HG02642 (cell line): ENCODE results near the gene FBLN2.
"Not testable (repeated sequence)": the region's sequence is repeated elsewhere in the genome, so short reads cannot be mapped to it uniquely, and the experiment has no call there.

Experiments
- ATAC-seq: cut with Tn5 transposase; IDR thresholded peaks from one replicate; pipeline ENCODE4 v1.9.1; 2021; ENCODE audit warnings: mild to moderate bottlenecking; ENCODE audit not compliant: unreplicated experiment, poor library complexity

The FBLN2 gene

DNA sequence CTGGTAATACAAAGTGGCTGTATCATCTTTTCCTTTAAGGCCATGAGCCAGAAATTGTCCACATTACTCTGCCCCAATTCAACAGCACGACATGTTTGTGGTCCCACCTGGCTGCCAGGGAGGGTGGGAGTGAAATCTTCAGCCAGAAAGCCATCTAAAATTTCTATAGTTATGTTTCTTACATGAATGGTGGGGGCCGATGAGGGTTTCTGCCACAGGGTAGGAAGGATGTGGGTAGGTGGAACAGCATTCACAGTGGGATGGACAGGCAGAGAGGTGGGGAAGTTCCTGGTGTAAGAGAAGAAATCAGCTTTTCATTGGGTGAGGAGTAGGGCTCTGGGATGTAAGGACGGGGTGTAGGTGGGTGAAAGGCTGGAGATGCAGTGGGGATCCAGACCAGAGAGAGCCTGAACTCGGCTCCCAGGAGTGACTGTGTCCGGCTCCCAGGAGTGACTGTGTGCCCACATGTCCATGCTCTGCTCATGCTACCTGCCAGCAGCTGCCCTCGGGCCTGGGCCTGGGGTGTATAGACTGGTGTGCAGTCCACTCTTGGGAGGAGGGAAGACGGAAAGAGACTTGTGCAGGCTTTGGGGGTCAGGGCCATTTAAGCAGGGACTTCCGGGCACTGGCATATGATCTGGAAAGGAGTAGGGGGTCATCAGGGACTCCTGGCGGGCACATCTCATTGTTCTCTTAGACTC, 3.8 kb upstream of the FBLN2 start:
- ATAC-seq, result no peak

DNA sequence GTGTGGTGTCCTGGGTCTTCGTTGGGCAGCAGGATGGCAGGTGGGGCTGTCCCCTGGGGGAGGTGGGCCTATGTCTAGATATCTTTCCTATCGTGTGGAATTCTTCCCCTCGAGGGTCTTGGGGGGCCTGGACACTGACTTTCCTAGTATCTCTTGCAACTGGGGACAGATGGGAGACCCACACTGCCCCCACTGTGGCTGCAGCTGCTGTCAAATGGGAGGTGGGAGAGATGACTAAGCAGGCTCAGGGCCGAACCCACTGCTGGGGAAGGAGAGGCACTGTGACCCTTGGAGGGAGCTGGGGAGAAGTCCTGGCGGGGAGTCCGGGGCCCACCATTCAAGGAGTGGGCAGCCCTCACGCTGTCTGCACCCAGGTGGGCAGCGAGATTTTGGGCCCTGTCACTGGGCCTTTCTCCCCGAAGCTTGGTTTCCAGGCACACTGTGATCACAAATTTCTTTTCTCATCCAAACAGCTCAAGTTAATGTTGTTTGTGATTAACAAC, 2.9 kb upstream of the FBLN2 start:
- no peak for ATAC-seq

DNA sequence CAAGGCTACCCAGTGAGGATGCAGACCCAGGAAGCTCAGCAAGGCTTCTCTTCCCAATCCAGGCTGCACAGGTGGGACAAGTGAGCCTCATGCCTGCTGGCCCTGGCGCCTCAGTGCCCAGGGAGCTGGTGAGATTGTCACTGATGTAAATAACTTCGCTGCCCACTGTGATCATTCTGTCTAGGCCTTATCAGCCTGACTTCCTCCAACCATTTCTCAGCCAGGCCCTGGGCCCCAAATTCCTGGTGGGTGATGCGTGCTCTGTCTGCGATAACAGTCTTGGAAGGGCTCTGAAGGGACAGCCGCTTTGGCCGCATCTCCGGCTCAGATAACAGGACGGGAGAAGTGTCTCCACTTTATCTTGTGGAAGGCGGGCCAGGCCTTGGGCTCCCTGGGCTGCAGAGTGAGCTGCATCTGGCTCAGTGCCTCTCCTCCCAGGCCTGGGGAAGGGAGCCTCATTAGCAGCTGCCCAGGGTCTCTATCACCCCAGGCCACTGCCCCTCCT, 2.2 kb upstream of the FBLN2 start:
- ATAC-seq, result no peak

DNA sequence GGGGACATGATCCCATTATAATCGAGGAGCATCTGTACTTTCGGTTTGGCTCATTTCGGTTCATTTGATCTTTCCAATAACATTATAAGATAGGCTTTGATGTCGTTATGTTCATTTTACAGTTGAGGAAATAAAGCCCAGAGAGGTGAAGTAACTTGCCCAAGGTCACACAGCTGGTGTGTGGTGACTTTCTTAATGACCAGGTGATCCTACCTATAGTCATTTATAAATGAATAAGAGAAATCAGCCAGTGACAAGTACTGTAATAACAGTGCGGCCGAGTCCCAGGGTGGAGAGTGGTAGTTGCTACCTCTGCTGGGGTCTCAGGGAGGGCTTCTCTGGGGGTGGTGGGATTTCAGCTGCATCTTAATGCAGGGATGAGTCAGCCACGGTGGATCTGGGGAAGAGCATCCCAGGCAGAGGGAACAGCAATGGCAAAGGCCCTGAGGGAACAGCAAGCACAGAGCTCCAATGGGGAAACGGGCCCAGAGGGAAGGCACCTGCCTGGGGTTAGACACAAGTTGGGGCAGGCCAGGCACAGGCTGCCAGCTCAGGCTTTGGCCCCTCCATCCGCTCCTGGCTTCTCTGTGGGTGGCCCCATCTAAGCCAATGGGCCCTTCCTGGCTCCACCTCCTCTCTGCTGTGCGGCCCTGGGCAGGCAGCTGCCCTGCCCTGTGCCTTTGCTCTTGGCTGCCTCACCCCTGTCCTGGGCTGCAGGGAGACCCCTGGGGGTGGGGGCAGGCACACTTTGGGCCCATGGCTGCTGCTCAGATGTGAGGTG, 1.1 kb upstream of the FBLN2 start:
- ATAC-seq, result no peak

DNA sequence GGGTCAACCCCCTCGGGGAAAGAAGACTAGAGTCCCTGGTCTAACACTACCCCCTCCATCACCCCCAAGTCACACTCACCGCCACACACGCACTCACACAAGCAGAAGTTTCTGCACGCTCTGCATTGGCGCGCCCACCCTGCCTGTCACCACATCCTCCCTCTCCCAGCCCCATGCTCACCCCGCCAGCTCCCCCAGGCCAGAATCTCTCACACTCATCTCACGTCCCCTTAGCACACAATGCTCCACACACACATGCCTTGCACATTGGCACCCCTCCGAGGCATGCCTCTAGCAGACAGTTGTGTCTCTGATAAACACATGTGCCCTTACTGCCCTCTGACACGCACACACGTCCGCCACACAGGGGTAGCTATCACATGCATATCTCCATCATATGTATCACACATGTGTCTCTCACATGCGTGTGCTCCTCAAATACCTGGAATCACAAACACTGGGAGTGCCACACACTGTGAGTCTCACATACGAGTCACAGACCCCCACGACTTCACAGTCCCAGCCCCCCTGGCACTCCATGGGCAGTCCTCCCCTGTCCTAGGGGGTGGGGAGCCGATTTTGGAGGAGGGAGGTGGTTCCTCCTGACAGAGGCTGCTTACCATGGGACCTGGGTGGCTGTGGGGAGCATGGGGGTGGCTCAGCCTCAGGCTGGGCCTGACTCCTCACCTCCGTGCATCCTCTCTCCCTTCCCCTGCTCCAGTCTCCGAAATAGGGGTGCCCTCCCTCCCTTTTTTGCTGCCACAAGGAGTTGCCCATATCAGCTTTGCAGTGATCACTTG, 898 bp downstream of the FBLN2 start:
- no peak for ATAC-seq

DNA sequence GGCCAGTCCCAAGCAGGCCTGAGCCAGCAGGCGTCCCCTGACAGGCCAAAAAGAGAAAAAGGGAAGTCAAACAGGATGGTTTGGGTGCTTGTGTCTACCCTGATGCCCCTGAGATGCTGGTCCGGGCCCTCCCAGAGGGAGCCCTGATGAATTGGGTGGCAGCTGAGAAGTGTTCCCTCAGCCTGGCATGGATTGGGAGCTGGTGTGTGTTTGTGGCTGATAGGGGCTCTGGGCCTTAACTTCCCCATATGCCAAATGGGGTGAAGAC, 1.4 kb downstream of the FBLN2 start:
- ATAC-seq, result no peak

DNA sequence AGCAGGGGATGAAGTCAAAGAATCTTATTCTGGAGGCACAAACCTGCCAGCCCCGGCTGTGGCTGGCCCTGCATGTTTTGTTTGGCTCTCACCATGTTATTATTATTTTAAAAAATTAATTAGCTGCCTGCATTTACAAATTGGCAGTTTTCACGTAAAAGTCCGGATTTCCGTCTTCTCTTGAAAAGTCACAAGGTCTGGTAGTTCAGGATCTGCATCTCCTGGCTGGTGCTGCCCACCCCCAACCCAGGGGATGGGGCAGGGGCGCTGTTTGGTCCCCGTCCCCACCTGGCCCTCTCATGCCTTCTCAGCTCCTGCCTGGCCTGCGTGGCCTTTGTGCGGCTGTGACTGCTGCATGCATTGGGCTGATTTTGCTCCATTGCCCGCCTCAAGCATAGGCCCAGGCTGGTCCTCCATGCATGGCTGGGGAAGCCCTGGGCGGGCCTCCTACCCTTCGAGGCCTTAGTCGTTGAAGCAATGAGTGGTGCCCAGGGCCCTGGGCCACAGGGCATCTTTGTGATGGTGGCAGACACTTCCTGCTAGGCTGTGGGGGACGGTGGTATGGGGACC, 2.0 kb downstream of the FBLN2 start:
- no peak for ATAC-seq

DNA sequence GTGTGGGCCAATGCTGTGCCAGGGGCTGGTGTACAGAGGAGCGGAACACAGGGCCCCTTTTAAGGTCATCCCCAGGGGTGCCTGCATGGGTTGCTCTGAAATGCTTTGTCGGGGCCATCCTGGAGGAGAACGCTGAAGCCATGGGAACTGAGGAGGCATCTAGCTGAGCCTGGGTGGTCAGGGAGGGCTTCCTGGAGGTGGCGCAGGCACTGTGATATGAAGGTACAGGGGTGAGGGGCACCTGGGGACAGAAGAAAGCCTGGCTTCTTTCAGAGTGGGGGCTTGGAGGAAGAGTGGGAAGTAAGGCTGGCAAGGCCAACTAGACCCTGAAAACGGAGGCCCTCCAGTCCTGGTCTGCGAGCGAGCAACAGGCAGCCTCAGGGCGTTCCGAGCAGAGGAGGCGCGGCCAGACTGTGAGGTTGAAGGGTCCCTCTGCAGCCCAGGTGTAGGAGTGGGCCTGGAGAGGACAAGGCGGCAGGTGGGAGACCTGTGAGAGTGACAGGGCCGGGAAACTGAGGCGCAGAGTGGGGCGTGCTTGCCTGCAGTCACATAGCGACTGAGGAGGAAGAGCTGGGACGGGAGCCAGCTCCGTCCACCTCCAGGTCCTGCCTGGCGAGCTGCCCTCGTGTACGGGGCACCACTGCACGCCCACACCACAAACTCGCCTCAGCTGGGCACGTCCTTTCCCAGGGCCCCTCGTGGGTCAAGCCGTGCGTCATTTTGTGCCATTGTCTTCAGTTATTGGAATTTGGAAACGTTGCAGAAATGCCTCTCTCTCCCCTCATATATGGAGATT, 4.1 kb downstream of the FBLN2 start:
- no peak for ATAC-seq

DNA sequence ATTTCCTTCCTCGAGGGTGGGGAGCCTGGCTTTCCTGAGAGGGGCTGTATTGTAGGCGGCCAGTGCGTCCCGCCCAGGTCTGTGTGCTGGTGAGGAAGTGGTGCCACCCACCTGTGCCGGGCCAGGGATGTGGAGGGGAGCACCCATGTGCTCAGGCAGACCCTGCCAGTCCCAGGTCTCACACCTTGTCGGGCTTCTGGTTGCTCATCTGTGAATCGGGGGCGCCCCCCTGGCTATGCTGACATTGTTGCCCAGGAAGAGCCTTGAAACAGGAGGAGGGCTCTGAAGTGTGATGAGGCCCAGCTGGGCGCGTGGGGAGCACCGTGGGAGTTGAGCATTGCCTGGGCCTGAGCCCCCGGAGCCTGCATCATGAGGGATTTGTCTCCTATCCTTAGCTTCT, 4.8 kb downstream of the FBLN2 start:
- ATAC-seq, result no peak

DNA sequence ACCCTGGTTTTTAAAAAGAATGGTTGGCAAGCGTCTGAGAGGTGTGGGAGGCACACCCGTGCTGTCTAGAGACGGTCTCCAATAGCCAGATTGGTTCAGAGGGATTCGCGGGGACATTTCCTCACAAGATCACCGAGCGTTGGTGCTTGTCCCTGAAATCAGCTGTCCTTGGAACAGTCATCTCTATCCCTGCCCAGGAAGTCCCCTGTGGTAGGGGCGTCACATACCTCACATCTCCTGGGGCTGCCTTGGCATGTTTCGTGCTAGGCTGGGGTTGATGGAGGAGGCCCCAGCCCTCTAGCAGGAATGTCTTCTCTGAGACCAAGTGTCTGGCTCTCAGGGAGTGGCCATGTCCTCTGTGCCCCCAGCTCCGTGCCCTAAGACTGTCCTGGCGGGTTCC, 6.8 kb downstream of the FBLN2 start:
- no peak for ATAC-seq

DNA sequence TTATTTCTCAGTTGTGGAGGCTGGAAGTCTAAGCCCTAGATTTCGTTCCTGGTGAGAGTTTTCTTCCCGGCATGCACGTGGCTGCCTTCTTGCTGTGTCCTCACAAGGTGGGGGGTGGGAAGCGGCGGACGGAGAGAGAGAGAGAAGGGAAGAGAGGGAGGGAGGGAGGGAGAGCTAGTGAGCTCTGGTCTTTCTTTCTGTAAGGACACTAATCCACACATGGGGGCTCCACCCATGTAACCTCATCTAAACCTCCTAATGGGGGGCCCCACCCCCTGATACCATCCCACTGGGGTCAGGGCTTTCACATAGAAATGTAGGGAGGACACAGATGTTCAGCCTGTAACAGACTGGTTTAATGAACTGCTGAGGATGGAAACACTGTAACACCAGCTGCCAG, 7.3 kb downstream of the FBLN2 start:
- no peak for ATAC-seq

DNA sequence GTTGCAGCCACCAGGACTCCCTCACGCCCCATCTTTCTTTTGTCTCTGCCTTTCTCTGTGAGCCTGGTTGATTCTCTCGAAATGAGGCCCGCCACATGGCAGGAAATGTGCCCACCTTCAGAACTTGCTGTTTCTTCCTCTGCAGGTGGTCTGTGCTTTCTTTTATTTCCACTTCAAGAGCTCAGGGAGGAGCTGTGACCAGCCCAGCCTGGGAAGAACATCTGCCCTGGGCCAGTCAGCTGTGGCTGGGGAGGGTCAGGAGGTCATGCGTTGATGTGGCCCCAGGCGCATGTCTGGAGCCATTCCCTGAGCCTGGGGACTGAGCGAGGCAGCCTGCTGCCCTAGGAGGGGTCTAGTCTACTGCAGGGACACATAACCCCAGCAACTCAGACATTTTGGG, 8.0 kb downstream of the FBLN2 start:
- ATAC-seq, result no peak

DNA sequence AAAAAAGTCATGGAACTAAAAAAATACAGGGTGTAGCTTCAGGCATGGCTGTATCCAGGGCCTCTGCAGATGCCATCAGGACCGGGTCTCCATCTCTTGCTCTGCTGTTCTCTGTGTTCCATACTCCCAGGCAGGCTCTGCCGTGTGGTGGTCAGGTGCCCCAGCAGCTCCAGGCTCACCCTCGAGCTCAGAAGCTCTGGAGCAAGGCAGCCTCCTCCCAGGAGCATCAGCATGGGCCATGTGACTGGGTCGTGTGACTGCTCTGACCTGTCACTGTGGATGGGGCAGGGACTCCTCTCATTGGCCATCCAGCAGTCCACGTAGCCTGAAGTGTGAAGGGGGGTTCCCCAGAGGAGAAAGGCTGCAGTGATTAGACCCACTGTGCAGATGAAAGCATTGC, 8.5 kb downstream of the FBLN2 start:
- ATAC-seq, result no peak

DNA sequence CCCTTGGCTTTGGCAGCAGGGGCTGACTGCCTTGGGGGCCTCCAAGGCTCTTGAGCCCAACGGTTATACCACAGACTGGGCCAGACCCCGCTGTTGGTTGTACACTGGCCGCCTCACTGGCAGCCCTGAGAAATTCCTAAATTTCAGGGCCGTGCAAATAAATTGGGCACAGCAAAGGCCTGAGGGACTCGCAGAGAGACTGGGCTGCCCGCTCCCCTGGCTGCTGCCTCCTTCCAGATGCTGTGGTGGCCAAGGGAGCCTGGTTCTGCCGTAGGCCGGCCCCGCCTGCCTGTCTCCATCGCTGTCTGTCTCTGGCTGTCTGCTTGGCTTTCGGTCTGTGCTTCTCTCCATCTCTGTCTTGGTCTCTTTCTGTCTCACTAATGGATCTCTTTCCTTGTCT, 9.0 kb downstream of the FBLN2 start:
- no peak for ATAC-seq

DNA sequence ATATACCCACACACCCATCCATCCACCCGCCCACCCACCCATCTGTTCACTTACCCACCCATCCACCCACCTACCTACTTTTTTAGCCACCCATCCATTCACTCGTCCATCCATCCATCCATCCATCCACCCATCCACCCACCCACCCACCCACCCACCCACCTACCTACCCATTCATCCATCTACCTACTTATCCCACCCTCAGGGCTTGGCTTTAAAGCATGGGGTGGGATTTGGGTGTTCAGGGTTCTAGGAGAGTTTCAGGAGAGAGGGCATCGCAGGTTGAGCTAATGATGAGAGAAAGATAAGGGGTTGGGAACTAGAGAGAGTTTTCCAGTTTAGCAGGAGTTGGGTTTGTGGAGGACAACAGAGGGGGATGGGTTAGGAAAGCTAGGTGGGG, 9.7 kb downstream of the FBLN2 start:
- no peak for ATAC-seq

DNA sequence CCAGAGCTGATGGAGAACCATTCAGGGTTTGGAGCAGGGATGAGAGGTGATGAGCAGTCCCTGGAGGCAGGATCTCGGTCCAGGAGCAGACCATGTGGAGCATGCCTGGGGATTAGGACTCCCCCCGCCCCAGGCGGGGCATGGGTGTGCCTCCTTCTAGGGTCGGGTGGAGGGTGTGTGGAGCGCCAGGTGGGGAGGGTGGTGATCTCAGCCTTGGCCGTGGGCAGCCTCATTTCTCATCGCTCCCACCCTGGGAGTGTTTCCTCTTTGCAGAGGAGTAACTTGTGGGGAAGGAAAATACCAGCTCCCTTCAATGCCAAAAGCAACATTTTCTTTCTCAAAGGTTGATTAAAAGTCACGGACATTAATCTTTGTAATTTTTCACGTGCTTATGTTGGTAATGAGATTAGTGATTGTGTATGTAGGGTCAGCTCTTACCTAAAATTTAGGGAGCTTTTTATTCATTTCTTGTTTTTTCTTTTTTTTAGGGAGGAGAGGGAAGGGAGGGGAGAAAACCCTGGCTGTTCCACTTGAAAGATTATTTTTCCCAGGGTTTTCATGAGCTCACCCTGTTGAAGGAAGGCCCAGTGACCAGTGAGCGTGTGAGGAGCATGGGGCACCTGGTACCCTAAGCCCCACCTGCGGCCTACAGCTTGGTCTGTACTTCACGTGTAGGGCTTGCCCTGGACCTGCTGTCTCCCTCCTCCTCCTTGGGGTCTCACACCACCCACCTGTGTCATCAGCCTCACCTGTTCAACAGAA, 11.0 kb downstream of the FBLN2 start:
- ATAC-seq, result no peak

DNA sequence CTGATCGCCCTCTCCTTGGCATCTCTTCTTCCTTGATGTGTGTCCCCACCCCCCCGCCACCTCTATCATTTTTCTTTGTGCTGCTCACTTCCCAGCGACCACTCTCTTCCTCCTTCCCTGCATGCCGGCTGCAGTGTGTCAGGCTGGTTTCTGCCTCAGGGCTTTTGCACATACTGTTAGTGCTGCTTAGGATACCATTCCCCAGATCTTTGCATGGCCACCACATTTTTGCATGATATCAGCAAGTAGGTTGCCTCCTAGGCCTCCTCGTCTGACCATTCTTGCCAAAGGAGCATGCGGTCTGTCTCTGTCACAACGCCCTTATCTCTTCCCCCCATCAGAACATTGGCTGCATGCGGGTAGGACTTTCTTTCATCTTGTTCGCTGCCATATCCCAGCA, 12.5 kb downstream of the FBLN2 start:
- no peak for ATAC-seq

DNA sequence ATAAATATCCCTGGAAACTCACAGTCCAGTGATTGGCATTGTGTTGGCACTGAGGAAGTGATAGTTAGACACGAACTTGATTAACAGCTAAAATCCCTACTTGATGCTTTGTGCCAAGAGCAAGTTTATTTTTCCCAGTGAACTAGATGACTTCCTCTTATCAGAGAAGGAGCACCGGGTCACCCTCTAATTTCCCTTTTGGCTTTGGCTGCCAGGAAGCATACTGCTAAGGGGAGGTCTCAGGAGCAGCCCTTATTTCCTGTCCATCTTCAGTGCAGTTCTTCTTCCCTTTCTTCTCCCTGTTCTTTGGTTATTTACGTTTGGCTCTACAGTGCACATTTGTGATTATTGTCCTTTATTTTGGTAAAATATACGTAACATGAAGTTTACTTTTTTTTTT, 13.0 kb downstream of the FBLN2 start:
- ATAC-seq, result no peak

DNA sequence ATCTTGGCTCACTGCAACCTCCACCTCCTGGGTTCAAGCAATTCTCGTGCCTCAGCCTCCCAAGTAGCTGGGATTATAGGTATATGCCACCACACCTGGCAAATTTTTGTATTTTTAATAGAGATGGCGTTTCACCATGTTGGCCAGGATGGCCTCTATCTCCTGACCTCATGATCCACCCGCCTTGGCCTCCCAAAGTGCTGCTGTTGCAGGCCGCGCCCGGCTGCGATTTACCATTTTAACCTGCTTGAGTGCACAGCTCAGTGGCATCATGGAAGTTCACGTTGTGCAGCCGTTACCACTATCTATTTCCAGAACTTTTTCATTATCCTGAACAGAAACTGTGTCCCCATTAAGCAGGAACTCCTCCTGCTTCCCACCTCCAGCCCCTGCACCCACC, 13.5 kb downstream of the FBLN2 start:
- not testable (repeated sequence) for ATAC-seq
